OCI-LY1 (cell line): ENCODE data around the gene CFAP251.

ENCODE experiments used
- H2AFZ ChIP-seq: fragments of 200-600 bp; sonication (generic), shearing (Covaris generic); 2 replicates; pipeline ENCODE4 v1.6.0; 2014; ENCODE audit warnings: antibody characterized with exemption, mild to moderate bottlenecking, low read length
- H3F3A ChIP-seq: fragments of 200-600 bp; sonication (generic), shearing (Covaris generic); 2 replicates; pipeline ENCODE4 v1.6.0; 2014; ENCODE audit warnings: mild to moderate bottlenecking, antibody characterized with exemption, low read length, moderate library complexity; ENCODE audit not compliant: insufficient read depth
- H3K27ac ChIP-seq: fragments of 200-600 bp; sonication (generic); 2 replicates; pipeline ENCODE4 v1.5.1; 2014; ENCODE audit warnings: low read length, mixed run types, mild to moderate bottlenecking, low read depth; ENCODE audit not compliant: poor library complexity, severe bottlenecking
- H3K27me3 ChIP-seq: fragments of 200-600 bp; sonication (generic); 2 replicates; pipeline ENCODE4 v1.6.0; 2014; ENCODE audit warnings: antibody characterized with exemption, mild to moderate bottlenecking, low read length, moderate library complexity; ENCODE audit not compliant: insufficient read depth
- H3K36me3 ChIP-seq: fragments of 200-600 bp; sonication (generic); 2 replicates; pipeline ENCODE4 v1.6.1; 2014; ENCODE audit warnings: mild to moderate bottlenecking, antibody characterized with exemption, low read length, moderate library complexity, mixed read lengths; ENCODE audit not compliant: insufficient read depth
- H3K4me1 ChIP-seq: fragments of 200-600 bp; sonication (generic); 2 replicates; pipeline ENCODE4 v1.5.1; 2014; ENCODE audit warnings: mild to moderate bottlenecking, low read length, moderate library complexity; ENCODE audit not compliant: insufficient read depth, severe bottlenecking
- H3K4me2 ChIP-seq: fragments of 200-600 bp; sonication (generic), shearing (Covaris generic); 2 replicates; pipeline ENCODE4 v1.6.1; 2014; ENCODE audit warnings: low read length
- H3K4me3 ChIP-seq: fragments of 200-600 bp; sonication (generic); 2 replicates; pipeline ENCODE4 v1.5.1; 2014; ENCODE audit warnings: low read length, low read depth, mild to moderate bottlenecking, mixed read lengths; ENCODE audit not compliant: poor library complexity, severe bottlenecking
- H3K79me2 ChIP-seq: fragments of 200-600 bp; shearing (Covaris generic); 2 replicates; pipeline ENCODE4 v1.6.1; 2016; ENCODE audit warnings: mixed run types, low read length, mixed read lengths; ENCODE audit not compliant: insufficient read depth
- H3K9ac ChIP-seq: fragments of 200-600 bp; sonication (generic), shearing (Covaris generic); 2 replicates; pipeline ENCODE4 v1.6.1; 2014; ENCODE audit warnings: mild to moderate bottlenecking, low read length, mixed read lengths
- H3K9me2 ChIP-seq: fragments of 200-600 bp; sonication (generic), shearing (Covaris generic); 2 replicates; pipeline ENCODE4 v1.6.1; 2014; ENCODE audit warnings: low read depth, mild to moderate bottlenecking, low read length, mixed read lengths
- H3K9me3 ChIP-seq: fragments of 200-600 bp; shearing (Covaris generic); 2 replicates; pipeline ENCODE4 v1.6.1; 2014; ENCODE audit warnings: low read length, mixed read lengths
- H4K20me1 ChIP-seq: fragments of 200-600 bp; sonication (generic), shearing (Covaris generic); 2 replicates; pipeline ENCODE4 v1.6.0; 2016; ENCODE audit warnings: mild to moderate bottlenecking, low read length; ENCODE audit not compliant: insufficient read depth
- CTCF ChIP-seq: fragments of 200-600 bp; sonication (generic), shearing (Covaris generic); IDR thresholded peaks from 2 replicates; pipeline ENCODE4 v1.5.1; 2017; ENCODE audit warnings: mild to moderate bottlenecking, antibody characterized with exemption, low read length, moderate library complexity, mixed read lengths
- EZH2 ChIP-seq: fragments of 200-600 bp; sonication (generic), shearing (Covaris generic); IDR thresholded peaks from 2 replicates; pipeline ENCODE4 v1.8.0; 2017; ENCODE audit warnings: borderline replicate concordance, mixed run types, mild to moderate bottlenecking, antibody characterized with exemption, low read length, moderate library complexity, mixed read lengths

Gene CFAP251

DNA sequence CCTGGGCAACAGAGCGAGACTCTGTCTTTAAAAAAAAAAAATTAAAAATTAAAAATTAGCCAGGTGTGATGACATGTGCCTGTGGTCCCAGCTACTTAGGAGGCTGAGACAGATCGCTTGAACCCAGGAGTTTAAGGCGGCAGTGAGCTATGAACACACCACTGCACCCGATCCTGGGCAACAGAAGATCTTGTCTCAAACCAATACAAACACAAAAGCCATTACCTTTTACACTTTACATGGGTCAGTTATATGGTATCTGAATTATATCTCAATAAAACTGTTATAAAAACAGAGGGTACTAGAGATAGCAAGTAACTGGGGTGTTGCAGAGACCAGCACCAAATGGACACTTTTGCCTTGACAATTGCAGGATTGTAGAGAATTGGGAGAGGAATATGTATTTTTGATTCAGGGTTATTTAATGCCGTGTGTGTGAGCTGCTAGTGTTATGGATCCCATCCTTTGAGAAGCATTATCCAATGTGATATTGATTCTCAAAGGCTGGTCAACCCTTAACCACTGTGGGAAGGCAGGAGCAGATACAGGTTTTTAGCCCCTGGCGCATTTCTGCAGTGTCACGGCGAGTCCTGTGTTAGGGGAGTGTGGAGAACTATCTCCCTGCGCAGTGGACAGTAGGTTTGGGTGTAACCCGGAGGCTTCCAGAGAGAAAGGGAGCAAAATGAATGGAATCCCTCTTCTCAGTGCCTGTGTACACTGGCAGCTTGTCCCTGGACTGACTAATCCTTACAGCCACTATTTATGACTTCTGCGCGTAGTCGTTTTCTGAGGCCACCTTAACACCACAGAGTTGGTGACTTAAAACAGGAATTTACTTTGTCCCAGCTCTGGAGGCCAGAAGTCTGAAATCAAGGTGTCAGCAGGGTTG is 25.5 kb upstream of the CFAP251 start:
- TF ChIP-seq EZH2 = no peak
- H3K9me2 ChIP-seq = no peaks in the 10 kb centered on the region
- H4K20me1 ChIP-seq = no peaks in the 10 kb centered on the region
- peaks cover 4% of the 10 kb centered on the region; the same call in 1 of the 2 replicates for H3F3A ChIP-seq
- no peaks in the 10 kb centered on the region for H3K27me3 ChIP-seq
- peaks cover 37% of the 10 kb centered on the region for H3K4me1 ChIP-seq
- no peak overlapping the region for H2AFZ ChIP-seq
- peak overlapping the region; percentile 79 for H3K27ac ChIP-seq
- H3K36me3 ChIP-seq = peaks cover 48% of the 10 kb centered on the region
- no peaks in the 10 kb centered on the region for H3K9me3 ChIP-seq
- peak overlapping the region; percentile 35; the same call in 1 of the 2 replicates for H3K9ac ChIP-seq
- peaks cover 15% of the 10 kb centered on the region for H3K79me2 ChIP-seq
- H3K4me2 ChIP-seq = peak overlapping the region; percentile 47; the same call in 1 of the 2 replicates
- no peak overlapping the region for H3K4me3 ChIP-seq

DNA sequence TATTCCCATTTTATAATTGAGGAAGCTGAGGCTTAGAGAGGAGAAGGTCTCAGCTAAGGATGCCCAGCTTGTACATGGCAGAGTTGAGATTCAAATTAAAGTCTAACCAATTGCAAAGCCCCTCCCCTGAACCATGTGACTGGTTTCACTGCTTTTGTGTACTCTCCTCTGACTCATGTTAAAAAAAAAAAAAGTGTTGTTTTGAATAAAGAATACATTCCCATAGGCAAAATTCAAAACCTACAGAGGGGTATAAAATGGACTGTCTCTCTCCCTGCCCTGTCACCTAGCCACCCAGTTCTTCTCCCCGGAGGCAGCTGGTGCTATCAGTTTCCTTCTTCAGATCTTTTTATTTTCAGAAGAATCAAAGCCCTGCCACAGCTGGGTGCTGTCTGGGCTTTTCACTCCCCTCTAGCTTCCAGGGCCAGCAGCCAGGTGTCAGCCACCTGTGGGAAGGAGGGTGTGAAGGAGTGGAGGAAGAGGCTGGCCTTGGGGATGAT is 24.4 kb upstream of the CFAP251 start:
- H3K9me3 ChIP-seq = no peaks in the 10 kb centered on the region
- H3K9ac ChIP-seq = peak overlapping the region; percentile 35; the same call in 1 of the 2 replicates
- no peaks in the 10 kb centered on the region for H4K20me1 ChIP-seq
- peaks cover 4% of the 10 kb centered on the region; the same call in 1 of the 2 replicates for H3F3A ChIP-seq
- peaks cover 33% of the 10 kb centered on the region for H3K4me1 ChIP-seq
- H3K27me3 ChIP-seq = no peaks in the 10 kb centered on the region
- H3K79me2 ChIP-seq = peaks cover 15% of the 10 kb centered on the region
- H3K36me3 ChIP-seq = peaks cover 56% of the 10 kb centered on the region
- peak overlapping the region; percentile 17 for H3K4me3 ChIP-seq
- TF ChIP-seq CTCF (no peak), EZH2 (no peak)
- H3K27ac ChIP-seq = peak overlapping the region; percentile 79
- no peaks in the 10 kb centered on the region for H3K9me2 ChIP-seq
- no peak overlapping the region for H2AFZ ChIP-seq
- H3K4me2 ChIP-seq = peak overlapping the region; percentile 47

GRCh38 chr12:121894633-121895032 is 23.8 kb upstream of the CFAP251 start:
- peaks cover 4% of the 10 kb centered on the region; the same call in 1 of the 2 replicates for H3F3A ChIP-seq
- no peaks in the 10 kb centered on the region for H3K9me2 ChIP-seq
- no peak overlapping the region; the same call in 1 of the 2 replicates for H3K9ac ChIP-seq
- no peak overlapping the region for H2AFZ ChIP-seq
- H3K27ac ChIP-seq = peak overlapping the region; percentile 79
- TF ChIP-seq EZH2 = no peak
- peak; percentile 50; the same call in 1 of the 2 replicates for TF ChIP-seq CTCF
- H3K4me1 ChIP-seq = peaks cover 27% of the 10 kb centered on the region
- H3K27me3 ChIP-seq = no peaks in the 10 kb centered on the region
- peaks cover 62% of the 10 kb centered on the region for H3K36me3 ChIP-seq
- H3K4me3 ChIP-seq = no peak overlapping the region
- peaks cover 9% of the 10 kb centered on the region for H3K79me2 ChIP-seq
- H3K4me2 ChIP-seq = peak overlapping the region; percentile 47; the same call in 1 of the 2 replicates
- H3K9me3 ChIP-seq = no peaks in the 10 kb centered on the region
- H4K20me1 ChIP-seq = no peaks in the 10 kb centered on the region
